Stimulated activated CD8-positive, alpha-beta memory T cell treated with anti-CD3 and anti-CD28 coated beads, Interleukin-4, amount 100 ng/mL, for 48 hours (primary cell): ENCODE results near the gene TCEAL7.
"Not testable (repeated sequence)": the region's sequence is repeated elsewhere in the genome, so short reads cannot be mapped to it uniquely, and the experiment has no call there.

ENCODE experiments used
- DNase-seq: peaks from one replicate; pipeline ENCODE4 v3.0.0-alpha.2; 2020

Gene TCEAL7

GRCh38 chrX:103329991-103330390, at the start of gene TCEAL7:
TSS of gene TCEAL7 (plus strand) at chrX:103330239. CDS start at chrX:103331404, 1,165 bp downstream.
- no peak for DNase-seq

GRCh38 chrX:103293118-103293517, 36.9 kb upstream of the TCEAL7 start:
- no peak for DNase-seq

- no peak for DNase-seq
Observed at GRCh38 chrX:103304705-103305104, 25.3 kb upstream of the TCEAL7 start.

GRCh38 chrX:103305666-103306065, 24.4 kb upstream of the TCEAL7 start:
- DNase-seq, result not testable (repeated sequence)

- no peak for DNase-seq
Observed at GRCh38 chrX:103309860-103310554, 20.0 kb upstream of the TCEAL7 start.

- peak; percentile 85 for DNase-seq
Observed at GRCh38 chrX:103310555-103311398, 19.3 kb upstream of the TCEAL7 start, which contains the start of gene BEX2. TSS of gene BEX2 (minus strand) at chrX:103310990. CDS start at chrX:103309976, 1,014 bp downstream.

- no peak for DNase-seq
Observed at GRCh38 chrX:103311399-103311780, 18.6 kb upstream of the TCEAL7 start.

- DNase-seq, result no peak
Observed at GRCh38 chrX:103330681-103331288, 746 bp downstream of the TCEAL7 start.

- DNase-seq, result no peak
Observed at GRCh38 chrX:103338663-103339062, 8.6 kb downstream of the TCEAL7 start.

- DNase-seq, result peak; percentile 51
Observed at GRCh38 chrX:103343105-103343504, 13.1 kb downstream of the TCEAL7 start.

GRCh38 chrX:103344606-103345005, 14.6 kb downstream of the TCEAL7 start:
- DNase-seq, result no peak

GRCh38 chrX:103347682-103348397, 17.8 kb downstream of the TCEAL7 start:
- DNase-seq, result no peak

- peak; percentile 22 for DNase-seq
Observed at GRCh38 chrX:103356130-103356798, 26.2 kb downstream of the TCEAL7 start, which contains the start of gene TCEAL9. TSS of gene TCEAL9 (plus strand) at chrX:103356506. CDS start at chrX:103357685, 1,179 bp downstream.

- DNase-seq, result no peak
Observed at GRCh38 chrX:103356858-103357257, 26.8 kb downstream of the TCEAL7 start.

GRCh38 chrX:103357871-103358270, 27.8 kb downstream of the TCEAL7 start:
- no peak for DNase-seq

GRCh38 chrX:103359605-103360004, 29.6 kb downstream of the TCEAL7 start:
- not testable (repeated sequence) for DNase-seq

- no peak for DNase-seq
Observed at GRCh38 chrX:103360092-103360491, 30.1 kb downstream of the TCEAL7 start.

- DNase-seq, result no peak
Observed at GRCh38 chrX:103360916-103361315, 30.9 kb downstream of the TCEAL7 start.

GRCh38 chrX:103361798-103362197, 31.8 kb downstream of the TCEAL7 start:
- DNase-seq, result no peak

GRCh38 chrX:103362474-103362873, 32.4 kb downstream of the TCEAL7 start:
- DNase-seq, result no peak

- no peak for DNase-seq
Observed at GRCh38 chrX:103363046-103363445, 33.0 kb downstream of the TCEAL7 start.

GRCh38 chrX:103367502-103367901, 37.5 kb downstream of the TCEAL7 start:
- no peak for DNase-seq
